Stomach smooth muscle (tissue), 2 donors: ENCODE measurements around the gene MAB21L1.

Experiments
- H3K27ac ChIP-seq: one replicate; pipeline ENCODE4 v1.7.0; 2013; ENCODE audit warnings: mild to moderate bottlenecking, low read length, inconsistent platforms
- H3K27me3 ChIP-seq, 2 donors: one replicate each; pipeline ENCODE4 v1.7.0; 2013; ENCODE audit warnings: low read length in 2 of 2; ENCODE audit not compliant: insufficient read depth in 2 of 2, control insufficient read depth in 1 of 2
- H3K36me3 ChIP-seq, 2 donors: one replicate each; pipeline ENCODE4 v1.7.0; 2013; ENCODE audit warnings: low read length in 2 of 2; ENCODE audit not compliant: control insufficient read depth in 2 of 2, insufficient read depth in 2 of 2
- H3K4me1 ChIP-seq: one replicate; pipeline ENCODE4 v1.7.0; 2013; ENCODE audit warnings: low read length; ENCODE audit not compliant: control insufficient read depth, insufficient read depth
- H3K4me3 ChIP-seq, 2 donors: one replicate each; pipeline ENCODE4 v1.7.0; 2013; ENCODE audit warnings: low read length in 2 of 2
- H3K9ac ChIP-seq, 2 donors: one replicate each; pipeline ENCODE4 v1.7.0; 2013; ENCODE audit warnings: low read length in 2 of 2, mild to moderate bottlenecking in 1 of 2
- H3K9me3 ChIP-seq, 2 donors: one replicate each; pipeline ENCODE4 v1.7.0; 2013; ENCODE audit warnings: low read length in 2 of 2; ENCODE audit not compliant: control insufficient read depth in 2 of 2
- donor health status: healthy.
- donor health status: Pancreatic carcinoma.

Gene MAB21L1

GRCh38 chr13:35470671-35471661 is 5.5 kb downstream of the MAB21L1 start:
- Histone ChIP-seq H3K9me3 (no peaks in the 10 kb centered on the region), H3K4me3 (peak overlapping the region; percentile 55 to 70), H3K9ac (peak overlapping the region; percentile 54 to 63), H3K36me3 (no peaks in the 10 kb centered on the region), H3K4me1 (no peaks in the 10 kb centered on the region), H3K27ac (peak overlapping the region; percentile 43), H3K27me3 (no peaks in the 10 kb centered on the region)

- H3K9ac ChIP-seq, result peak overlapping the region in 1 of 2 donors; percentile 54
- H3K4me3 ChIP-seq, result peak overlapping the region in 1 of 2 donors; percentile 70
- no peaks in the 10 kb centered on the region for H3K9me3 ChIP-seq
- no peaks in the 10 kb centered on the region for H3K4me1 ChIP-seq
- no peaks in the 10 kb centered on the region for H3K27me3 ChIP-seq
- H3K36me3 ChIP-seq, result no peaks in the 10 kb centered on the region
- no peak overlapping the region for H3K27ac ChIP-seq
These were observed 6.5 kb downstream of the MAB21L1 start for GRCh38 chr13:35469806-35470525.

- no peaks in the 10 kb centered on the region for H3K27me3 ChIP-seq
- no peak overlapping the region for H3K9ac ChIP-seq
- H3K9me3 ChIP-seq, result no peaks in the 10 kb centered on the region
- no peaks in the 10 kb centered on the region for H3K4me1 ChIP-seq
- no peak overlapping the region for H3K27ac ChIP-seq
- H3K4me3 ChIP-seq, result peak overlapping the region in 1 of 2 donors; percentile 4
- H3K36me3 ChIP-seq, result no peaks in the 10 kb centered on the region
These were observed 8.3 kb downstream of the MAB21L1 start for GRCh38 chr13:35468195-35468594.

GRCh38 chr13:35465371-35465770 is 11.1 kb downstream of the MAB21L1 start:
- Histone ChIP-seq H3K4me3 (no peak overlapping the region), H3K27ac (no peak overlapping the region), H3K9me3 (no peaks in the 10 kb centered on the region), H3K27me3 (no peaks in the 10 kb centered on the region), H3K4me1 (no peaks in the 10 kb centered on the region), H3K9ac (no peak overlapping the region), H3K36me3 (no peaks in the 10 kb centered on the region)

- H3K36me3 ChIP-seq, result no peaks in the 10 kb centered on the region
- no peak overlapping the region for H3K9ac ChIP-seq
- no peaks in the 10 kb centered on the region for H3K27me3 ChIP-seq
- H3K27ac ChIP-seq, result no peak overlapping the region
- H3K4me1 ChIP-seq, result no peaks in the 10 kb centered on the region
- no peaks in the 10 kb centered on the region for H3K9me3 ChIP-seq
- H3K4me3 ChIP-seq, result no peak overlapping the region
These were observed 16.4 kb downstream of the MAB21L1 start for GRCh38 chr13:35460061-35460460.

GRCh38 chr13:35457258-35457657 is 19.2 kb downstream of the MAB21L1 start:
- Histone ChIP-seq H3K27me3 (no peaks in the 10 kb centered on the region), H3K4me1 (no peaks in the 10 kb centered on the region), H3K4me3 (no peak overlapping the region), H3K9me3 (no peaks in the 10 kb centered on the region), H3K27ac (no peak overlapping the region), H3K9ac (no peak overlapping the region), H3K36me3 (no peaks in the 10 kb centered on the region)

GRCh38 chr13:35455022-35455421 is 21.5 kb downstream of the MAB21L1 start:
- H3K9ac ChIP-seq, result no peak overlapping the region
- no peak overlapping the region for H3K27ac ChIP-seq
- H3K4me1 ChIP-seq, result no peaks in the 10 kb centered on the region
- no peaks in the 10 kb centered on the region for H3K36me3 ChIP-seq
- H3K9me3 ChIP-seq, result no peaks in the 10 kb centered on the region
- H3K27me3 ChIP-seq, result no peaks in the 10 kb centered on the region
- H3K4me3 ChIP-seq, result no peak overlapping the region

GRCh38 chr13:35449821-35450220 is 26.7 kb downstream of the MAB21L1 start:
- no peaks in the 10 kb centered on the region for H3K9me3 ChIP-seq
- H3K4me1 ChIP-seq, result no peaks in the 10 kb centered on the region
- no peak overlapping the region for H3K9ac ChIP-seq
- H3K27ac ChIP-seq, result no peak overlapping the region
- H3K27me3 ChIP-seq, result no peaks in the 10 kb centered on the region
- H3K4me3 ChIP-seq, result no peak overlapping the region
- no peaks in the 10 kb centered on the region for H3K36me3 ChIP-seq

- no peaks in the 10 kb centered on the region for H3K4me1 ChIP-seq
These were observed 28.0 kb downstream of the MAB21L1 start for GRCh38 chr13:35448465-35448864.

More at GRCh38 chr13:35448465-35448864, 28.0 kb downstream of the MAB21L1 start:
- no peak overlapping the region for H3K9ac ChIP-seq
- H3K4me3 ChIP-seq, result no peak overlapping the region
- H3K27me3 ChIP-seq, result no peaks in the 10 kb centered on the region
- no peak overlapping the region for H3K27ac ChIP-seq
- no peaks in the 10 kb centered on the region for H3K9me3 ChIP-seq
- no peaks in the 10 kb centered on the region for H3K36me3 ChIP-seq
